ENCODE data around the gene ADH1C. TPM values are rescaled to one million over a fixed set of nuclear protein-coding genes. Genes with fewer than 3 reads are reported as not detected.
"Not testable (repeated sequence)": the region's sequence is repeated elsewhere in the genome, so short reads cannot be mapped to it uniquely, and the experiment has no call there.

ADH1C gene
- total RNA-seq, 1 donor from 2014 or later: not detected

GRCh38 chr4:99381588-99382175 lies 29.1 kb upstream of the ADH1C start:
- H3K27ac Mint-ChIP-seq (ENCODE audit: unreplicated experiment): no peak overlapping the region
- H3K4me3 Mint-ChIP-seq: no peak overlapping the region
- no peak for DNase-seq (ENCODE audit: low read depth, low spot score)
- no peaks in the 10 kb centered on the region for H3K9me3 Mint-ChIP-seq
- no peak for TF ChIP-seq CTCF (conservative IDR thresholded peaks at IDR 0.05)
- no peaks in the 10 kb centered on the region for H3K27me3 Mint-ChIP-seq (ENCODE audit: low read depth)
- H3K36me3 Mint-ChIP-seq (ENCODE audit: low read depth): no peaks in the 10 kb centered on the region
- no peaks in the 10 kb centered on the region for H3K4me1 Mint-ChIP-seq

DNA sequence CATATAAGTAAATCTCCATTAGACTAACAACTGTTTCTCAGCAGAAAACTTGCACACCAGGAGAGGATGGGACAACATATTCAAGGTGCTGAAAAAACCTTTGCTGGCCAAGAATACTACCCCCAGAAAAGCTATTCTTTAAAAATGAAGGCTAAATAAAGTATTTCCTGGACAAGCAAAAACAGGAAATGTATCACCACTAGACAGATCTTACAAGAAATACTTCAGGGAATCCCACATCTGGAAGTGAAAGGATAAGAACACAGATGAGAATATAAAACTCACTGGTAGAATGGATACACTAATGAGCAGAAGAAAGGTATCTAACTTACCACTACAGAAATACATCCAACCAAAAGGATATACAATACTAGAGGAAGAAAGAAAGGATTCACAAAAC lies 27.0 kb upstream of the ADH1C start:
- H3K9me3 Mint-ChIP-seq: peaks cover 6% of the 10 kb centered on the region
- no peak overlapping the region for H3K4me3 Mint-ChIP-seq
- no peak for DNase-seq (ENCODE audit: low read depth, low spot score)
- no peak for TF ChIP-seq CTCF (conservative IDR thresholded peaks at IDR 0.05)
- peaks cover 5% of the 10 kb centered on the region for H3K36me3 Mint-ChIP-seq (ENCODE audit: low read depth)
- H3K4me1 Mint-ChIP-seq: no peaks in the 10 kb centered on the region
- H3K27ac Mint-ChIP-seq (ENCODE audit: unreplicated experiment): no peak overlapping the region
- H3K27me3 Mint-ChIP-seq (ENCODE audit: low read depth): no peaks in the 10 kb centered on the region

DNA sequence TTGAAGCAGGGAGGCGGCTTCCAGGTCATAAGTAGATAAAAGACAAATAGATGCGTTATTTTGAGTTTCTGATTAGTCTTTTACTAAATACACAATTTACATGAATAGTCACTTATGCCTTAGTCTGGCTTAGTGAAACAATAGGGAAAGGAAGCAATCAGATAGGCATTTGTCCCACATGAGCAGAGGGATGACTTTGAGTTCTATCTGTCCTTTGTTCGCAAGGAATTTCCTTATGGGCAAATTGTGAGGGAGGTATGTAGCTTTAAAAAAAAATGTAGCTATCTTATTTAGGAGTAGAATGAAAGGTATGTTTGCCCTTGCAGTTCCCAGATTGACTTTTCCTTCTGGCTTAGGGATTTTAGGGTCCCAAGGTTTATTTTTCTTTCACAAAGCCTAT lies 26.3 kb upstream of the ADH1C start:
- H3K4me1 Mint-ChIP-seq: no peaks in the 10 kb centered on the region
- no peaks in the 10 kb centered on the region for H3K27me3 Mint-ChIP-seq (ENCODE audit: low read depth)
- no peak overlapping the region for H3K4me3 Mint-ChIP-seq
- no peak overlapping the region for H3K27ac Mint-ChIP-seq (ENCODE audit: unreplicated experiment)
- no peak for DNase-seq (ENCODE audit: low read depth, low spot score)
- H3K36me3 Mint-ChIP-seq (ENCODE audit: low read depth): peaks cover 5% of the 10 kb centered on the region
- no peak for TF ChIP-seq CTCF (conservative IDR thresholded peaks at IDR 0.05)
- H3K9me3 Mint-ChIP-seq: peaks cover 9% of the 10 kb centered on the region

DNA sequence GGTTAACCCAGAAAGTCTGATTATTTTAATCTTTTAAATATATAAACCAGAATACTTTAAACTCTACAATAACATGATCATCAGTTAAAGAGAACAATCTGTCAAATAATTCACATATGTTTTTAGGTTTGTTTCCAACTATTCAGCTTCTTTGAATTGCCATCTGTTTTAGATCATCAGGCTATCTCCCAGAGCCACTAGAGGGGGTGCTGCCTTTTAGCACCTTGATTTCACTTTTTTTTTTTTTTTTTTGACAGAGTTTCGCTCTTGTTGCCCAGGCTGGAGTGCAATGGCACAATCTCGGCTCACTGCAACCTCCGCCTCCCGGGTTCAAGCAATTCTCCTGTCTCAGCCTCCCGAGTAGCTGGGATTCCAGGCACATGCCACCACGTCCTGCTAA lies 24.8 kb upstream of the ADH1C start:
- not testable (repeated sequence) for H3K4me3 Mint-ChIP-seq; H3K4me1 Mint-ChIP-seq; H3K27ac Mint-ChIP-seq (ENCODE audit: unreplicated experiment); H3K27me3 Mint-ChIP-seq (ENCODE audit: low read depth); H3K36me3 Mint-ChIP-seq (ENCODE audit: low read depth); DNase-seq (ENCODE audit: low read depth, low spot score)
- peak; percentile 46 for TF ChIP-seq CTCF (conservative IDR thresholded peaks at IDR 0.05)
- H3K9me3 Mint-ChIP-seq: peaks cover 12% of the 10 kb centered on the region

DNA sequence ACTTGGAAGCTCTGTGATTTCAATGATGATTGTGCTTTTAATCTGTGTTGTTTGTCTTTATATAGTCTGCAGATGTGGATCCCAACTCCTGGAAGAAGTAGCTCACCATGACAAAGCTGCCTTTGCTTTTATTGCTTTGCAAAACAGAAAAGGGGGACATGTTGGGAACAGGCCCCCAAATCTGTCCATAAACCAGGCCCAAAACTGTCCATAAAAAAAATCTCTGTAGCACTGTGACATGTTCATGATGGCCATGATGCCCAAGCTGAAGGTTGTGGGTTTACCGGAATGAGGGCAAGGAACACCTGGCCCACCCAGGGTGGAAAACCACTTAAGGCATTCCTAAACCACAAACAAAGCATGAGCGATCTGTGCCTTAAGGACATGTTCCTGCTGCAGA lies 19.9 kb upstream of the ADH1C start:
- H3K36me3 Mint-ChIP-seq (ENCODE audit: low read depth); H3K27me3 Mint-ChIP-seq (ENCODE audit: low read depth); DNase-seq (ENCODE audit: low read depth, low spot score); H3K27ac Mint-ChIP-seq (ENCODE audit: unreplicated experiment); H3K4me3 Mint-ChIP-seq; H3K4me1 Mint-ChIP-seq: not testable (repeated sequence)
- peaks cover 15% of the 10 kb centered on the region for H3K9me3 Mint-ChIP-seq

- H3K27me3 Mint-ChIP-seq (ENCODE audit: low read depth); H3K36me3 Mint-ChIP-seq (ENCODE audit: low read depth); H3K27ac Mint-ChIP-seq (ENCODE audit: unreplicated experiment); H3K4me3 Mint-ChIP-seq; H3K9me3 Mint-ChIP-seq; H3K4me1 Mint-ChIP-seq; DNase-seq (ENCODE audit: low read depth, low spot score): not testable (repeated sequence)
These were observed 15.3 kb upstream of the ADH1C start for GRCh38 chr4:99367817-99368216.

DNA sequence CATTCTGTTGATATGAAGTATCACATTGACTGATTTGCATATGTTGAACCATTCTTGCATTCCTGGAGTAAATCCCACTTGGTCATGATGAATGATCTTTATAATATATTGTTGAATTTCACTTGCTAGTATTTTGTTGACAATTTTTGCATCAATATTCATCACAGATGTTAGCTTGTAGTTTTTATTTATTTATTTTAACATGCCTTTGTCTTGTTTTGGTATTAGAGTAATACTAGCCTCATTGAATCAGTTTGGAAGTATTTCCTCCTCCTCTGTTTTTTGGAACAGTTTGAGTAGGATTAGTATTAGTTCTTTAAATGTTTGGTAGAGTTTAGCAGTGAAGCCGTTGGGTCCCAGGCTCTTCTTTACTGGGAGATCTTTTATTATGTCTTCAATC lies 13.9 kb upstream of the ADH1C start:
- no peaks in the 10 kb centered on the region for H3K4me1 Mint-ChIP-seq
- no peak for TF ChIP-seq CTCF (conservative IDR thresholded peaks at IDR 0.05)
- H3K4me3 Mint-ChIP-seq: no peak overlapping the region

More for the DNA sequence above, 13.9 kb upstream of the ADH1C start:
- Mint-ChIP-seq H3K27me3 (ENCODE audit: low read depth) (no peaks in the 10 kb centered on the region), H3K27ac (ENCODE audit: unreplicated experiment) (no peak overlapping the region), H3K36me3 (ENCODE audit: low read depth) (peaks cover 3% of the 10 kb centered on the region), H3K9me3 (peaks cover 6% of the 10 kb centered on the region)
- no peak for DNase-seq (ENCODE audit: low read depth, low spot score)
